Measurements from ENCODE around the gene ONECUT3.

GRCh38 chr19:1805401-1806183, 52.3 kb downstream of the ONECUT3 start:
- TF ChIP-seq CTCF (IDR thresholded peaks at IDR 0.05) = no peak
- TF ChIP-seq POLR2A (IDR thresholded peaks at IDR 0.05) = no peak
